ENCODE results near the gene CHRDL1. TPM values are rescaled to one million over a fixed set of nuclear protein-coding genes. Genes with fewer than 3 reads are reported as not detected.

CHRDL1 gene
- total RNA-seq, 1 experiment from 2014 or later: not detected

DNA sequence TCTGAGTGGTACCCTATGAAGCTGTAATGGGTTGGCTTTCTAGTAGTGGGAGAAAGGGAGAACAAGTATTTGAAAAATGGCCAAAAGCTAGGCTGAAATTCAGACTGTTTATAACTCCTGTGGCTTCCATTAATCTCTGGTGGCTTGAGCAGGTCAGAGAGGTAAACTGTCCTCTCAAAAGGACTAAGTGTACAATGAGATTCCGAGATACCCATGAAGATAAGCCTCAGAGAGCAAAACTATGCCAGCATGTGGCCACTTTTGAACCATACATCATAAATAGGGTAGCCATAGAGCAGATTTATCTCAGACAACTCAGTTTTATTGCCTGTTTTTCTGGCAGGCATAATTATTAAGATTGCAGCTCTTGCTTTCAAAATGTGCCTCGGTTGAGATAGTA is 89.2 kb downstream of the CHRDL1 start:
- BruUV-seq (replicated peaks): no TSS peak

DNA sequence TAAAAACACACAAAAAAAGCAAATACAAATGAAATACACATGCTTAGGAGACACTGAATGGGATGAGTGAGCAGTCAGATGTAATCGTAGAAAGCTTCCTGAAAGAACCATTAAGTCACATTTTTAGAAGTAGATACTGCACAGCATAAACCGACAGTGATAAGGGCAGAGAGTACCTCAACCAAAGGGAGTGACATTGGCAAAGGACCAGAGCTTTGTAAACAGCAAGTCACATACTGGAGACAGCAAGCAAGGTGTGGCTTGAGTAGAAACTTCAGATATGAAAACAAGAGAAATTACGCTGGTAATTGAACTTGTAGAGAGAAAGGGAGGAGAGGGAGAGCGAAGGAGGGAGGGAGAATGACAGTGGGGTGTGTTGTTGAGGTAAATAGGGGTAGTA is 92.0 kb downstream of the CHRDL1 start:
- Mint-ChIP-seq H3K4me1 (ENCODE audit: insufficient read depth, unreplicated experiment) (no peaks in the 10 kb centered on the region), H3K36me3 (ENCODE audit: insufficient read depth, unreplicated experiment) (no peaks in the 10 kb centered on the region), H3K9me3 (ENCODE audit: unreplicated experiment) (no peaks in the 10 kb centered on the region), H3K4me3 (ENCODE audit: unreplicated experiment) (no peak overlapping the region), H3K27ac (ENCODE audit: low read depth, unreplicated experiment) (no peak overlapping the region), H3K27me3 (ENCODE audit: insufficient read depth, unreplicated experiment) (peaks cover 35% of the 10 kb centered on the region)
- BruUV-seq (replicated peaks): no TSS peak
- POLR2A ChIA-PET: no interaction called here
- TF ChIP-seq, protein P1, sequence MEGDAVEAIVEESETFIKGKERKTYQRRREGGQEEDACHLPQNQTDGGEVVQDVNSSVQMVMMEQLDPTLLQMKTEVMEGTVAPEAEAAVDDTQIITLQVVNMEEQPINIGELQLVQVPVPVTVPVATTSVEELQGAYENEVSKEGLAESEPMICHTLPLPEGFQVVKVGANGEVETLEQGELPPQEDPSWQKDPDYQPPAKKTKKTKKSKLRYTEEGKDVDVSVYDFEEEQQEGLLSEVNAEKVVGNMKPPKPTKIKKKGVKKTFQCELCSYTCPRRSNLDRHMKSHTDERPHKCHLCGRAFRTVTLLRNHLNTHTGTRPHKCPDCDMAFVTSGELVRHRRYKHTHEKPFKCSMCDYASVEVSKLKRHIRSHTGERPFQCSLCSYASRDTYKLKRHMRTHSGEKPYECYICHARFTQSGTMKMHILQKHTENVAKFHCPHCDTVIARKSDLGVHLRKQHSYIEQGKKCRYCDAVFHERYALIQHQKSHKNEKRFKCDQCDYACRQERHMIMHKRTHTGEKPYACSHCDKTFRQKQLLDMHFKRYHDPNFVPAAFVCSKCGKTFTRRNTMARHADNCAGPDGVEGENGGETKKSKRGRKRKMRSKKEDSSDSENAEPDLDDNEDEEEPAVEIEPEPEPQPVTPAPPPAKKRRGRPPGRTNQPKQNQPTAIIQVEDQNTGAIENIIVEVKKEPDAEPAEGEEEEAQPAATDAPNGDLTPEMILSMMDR (IDR thresholded peaks at IDR 0.05; ENCODE audit: unreplicated experiment): no peak
- intact Hi-C loops (cut with micrococcal nuclease): no loop called here
- DNase-seq (ENCODE audit: unreplicated experiment): no peak
- CTCF ChIA-PET: no interaction called here

More for the DNA sequence above, 89.2 kb downstream of the CHRDL1 start:
- Mint-ChIP-seq H3K4me3 (ENCODE audit: unreplicated experiment) (no peak overlapping the region), H3K9me3 (ENCODE audit: unreplicated experiment) (no peaks in the 10 kb centered on the region), H3K27ac (ENCODE audit: low read depth, unreplicated experiment) (no peak overlapping the region), H3K36me3 (ENCODE audit: insufficient read depth, unreplicated experiment) (no peaks in the 10 kb centered on the region), H3K4me1 (ENCODE audit: insufficient read depth, unreplicated experiment) (no peaks in the 10 kb centered on the region), H3K27me3 (ENCODE audit: insufficient read depth, unreplicated experiment) (peaks cover 61% of the 10 kb centered on the region)
- DNase-seq (ENCODE audit: unreplicated experiment): no peak
- POLR2A ChIA-PET: no interaction called here
- TF ChIP-seq, protein P1 (IDR thresholded peaks at IDR 0.05; ENCODE audit: unreplicated experiment): no peak
- intact Hi-C loops (cut with micrococcal nuclease): no loop called here
- CTCF ChIA-PET: no interaction called here

DNA sequence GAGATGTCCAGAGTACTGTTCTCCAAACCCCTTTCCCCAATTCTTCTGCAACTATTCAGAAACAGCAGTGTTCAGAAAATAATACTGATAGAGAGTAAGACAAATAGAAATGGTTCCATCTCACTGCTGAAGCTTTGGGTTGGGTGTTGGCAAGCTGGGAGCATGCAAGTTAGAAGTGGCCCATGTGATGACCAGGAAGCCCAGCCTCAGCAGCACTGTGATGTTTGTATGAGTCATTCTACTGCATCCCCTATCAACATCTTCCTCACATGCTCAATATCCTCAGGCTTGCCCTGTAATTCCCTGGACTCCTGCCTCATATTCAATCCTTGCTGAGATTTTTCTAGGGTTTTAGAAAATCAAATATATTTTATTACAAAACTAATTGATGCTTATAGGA is 96.5 kb downstream of the CHRDL1 start:
- TF ChIP-seq, protein P1 (IDR thresholded peaks at IDR 0.05; ENCODE audit: unreplicated experiment): no peak
- peak; percentile 5 for DNase-seq (ENCODE audit: unreplicated experiment)
- Mint-ChIP-seq H3K27ac (ENCODE audit: low read depth, unreplicated experiment) (no peak overlapping the region), H3K27me3 (ENCODE audit: insufficient read depth, unreplicated experiment) (peaks cover 64% of the 10 kb centered on the region), H3K4me3 (ENCODE audit: unreplicated experiment) (no peak overlapping the region), H3K9me3 (ENCODE audit: unreplicated experiment) (no peaks in the 10 kb centered on the region), H3K4me1 (ENCODE audit: insufficient read depth, unreplicated experiment) (no peaks in the 10 kb centered on the region), H3K36me3 (ENCODE audit: insufficient read depth, unreplicated experiment) (no peaks in the 10 kb centered on the region)
- POLR2A ChIA-PET: no interaction called here
- no TSS peak for BruUV-seq (replicated peaks)
- CTCF ChIA-PET: no interaction called here
- intact Hi-C loops (cut with micrococcal nuclease): no loop called here

DNA sequence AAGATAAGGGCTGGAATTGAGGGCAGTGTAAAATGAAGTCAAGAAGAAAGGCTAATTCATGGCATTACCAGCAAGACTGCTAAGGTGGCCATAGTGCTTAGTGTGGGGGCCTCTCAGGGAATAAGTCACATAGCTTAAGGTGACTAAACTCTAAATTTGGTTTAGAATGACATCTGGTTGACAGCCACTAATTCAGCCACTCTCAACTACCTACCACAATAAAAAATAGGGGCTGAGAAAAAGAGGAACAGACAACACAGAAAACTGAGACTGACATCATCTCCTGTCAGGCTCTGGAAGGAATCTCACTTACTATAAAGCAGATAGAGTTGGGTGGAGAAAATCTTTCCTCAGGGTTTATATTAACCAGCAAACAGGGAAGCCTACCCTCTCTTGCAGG is 96.9 kb downstream of the CHRDL1 start:
- BruUV-seq (replicated peaks): no TSS peak
- ChIA-PET CTCF (no interaction called here), POLR2A (no interaction called here)
- no peak overlapping the region for H3K4me3 Mint-ChIP-seq (ENCODE audit: unreplicated experiment)
- TF ChIP-seq, protein P1 (IDR thresholded peaks at IDR 0.05; ENCODE audit: unreplicated experiment): no peak
- no peaks in the 10 kb centered on the region for H3K4me1 Mint-ChIP-seq (ENCODE audit: insufficient read depth, unreplicated experiment)
- DNase-seq (ENCODE audit: unreplicated experiment): no peak
- no peak overlapping the region for H3K27ac Mint-ChIP-seq (ENCODE audit: low read depth, unreplicated experiment)
- intact Hi-C loops (cut with micrococcal nuclease): no loop called here
- H3K9me3 Mint-ChIP-seq (ENCODE audit: unreplicated experiment): no peaks in the 10 kb centered on the region
- peaks cover 64% of the 10 kb centered on the region for H3K27me3 Mint-ChIP-seq (ENCODE audit: insufficient read depth, unreplicated experiment)
- no peaks in the 10 kb centered on the region for H3K36me3 Mint-ChIP-seq (ENCODE audit: insufficient read depth, unreplicated experiment)

Data from MCF 10A (cell line).